GM19351 (cell line): ENCODE results near the gene DOCK3.
"Not testable (repeated sequence)": the region's sequence is repeated elsewhere in the genome, so short reads cannot be mapped to it uniquely, and the experiment has no call there.

ENCODE experiments used
- ATAC-seq: cut with Tn5 transposase; IDR thresholded peaks from one replicate; pipeline ENCODE4 v1.9.1; 2021; ENCODE audit warnings: mild to moderate bottlenecking, moderate library complexity; ENCODE audit not compliant: unreplicated experiment

DOCK3 gene

GRCh38 chr3:51382076-51382745, 707.5 kb downstream of the DOCK3 start:
- no peak for ATAC-seq

GRCh38 chr3:51382947-51383578, 708.3 kb downstream of the DOCK3 start:
- no peak for ATAC-seq

GRCh38 chr3:51384055-51384725, 709.5 kb downstream of the DOCK3 start:
- peak; percentile 8 for ATAC-seq

- peak; percentile 93 for ATAC-seq
These were observed 710.2 kb downstream of the DOCK3 start, which contains the start of gene MANF for GRCh38 chr3:51384726-51385473. Gene MANF (plus strand): TSS chr3:51385291. CDS start chr3:51385343, 52 bp downstream.

- no peak for ATAC-seq
These were observed 710.9 kb downstream of the DOCK3 start for GRCh38 chr3:51385621-51386091.

- no peak for ATAC-seq
These were observed 711.6 kb downstream of the DOCK3 start for GRCh38 chr3:51386159-51386851.

GRCh38 chr3:51386852-51387229, 712.1 kb downstream of the DOCK3 start:
- ATAC-seq: no peak

- ATAC-seq: not testable (repeated sequence)
These were observed 712.6 kb downstream of the DOCK3 start for GRCh38 chr3:51387281-51387680.

GRCh38 chr3:51388286-51389029, 713.7 kb downstream of the DOCK3 start:
- no peak for ATAC-seq

GRCh38 chr3:51389423-51390183, 714.9 kb downstream of the DOCK3 start:
- no peak for ATAC-seq

GRCh38 chr3:51390246-51391074, 715.7 kb downstream of the DOCK3 start:
- ATAC-seq: no peak

GRCh38 chr3:51391075-51391565, 716.4 kb downstream of the DOCK3 start, which contains the start of gene RBM15B:
Gene RBM15B (plus strand): TSS chr3:51391285. CDS start chr3:51391400, 115 bp downstream.
- ATAC-seq: peak; percentile 90

- peak; percentile 7 for ATAC-seq
These were observed 717.0 kb downstream of the DOCK3 start for GRCh38 chr3:51391566-51392354.

- no peak for ATAC-seq
These were observed 717.8 kb downstream of the DOCK3 start for GRCh38 chr3:51392355-51393133.

GRCh38 chr3:51393134-51393495, 718.4 kb downstream of the DOCK3 start:
- ATAC-seq: no peak

GRCh38 chr3:51393564-51393963, 718.8 kb downstream of the DOCK3 start:
- no peak for ATAC-seq
